ENCODE results near the gene RPRD2. TPM values are rescaled to one million over a fixed set of nuclear protein-coding genes. Genes with fewer than 3 reads are reported as not detected.

The RPRD2 gene
- total and polyA plus RNA-seq, 9 of the 15 experiments (the other 6 are each of a cell fraction or from before 2014, with no cell fraction given), result 1.5 to 21.6 (median 7.7) TPM

- DNase-seq (ENCODE audit: extremely low read depth in 1 of 4, low spot score in 3 of 4) (peak in 1 of 4 experiments; percentile 37), ATAC-seq (peak; percentile 11; the same call in 1 of the 3 replicates), FAIRE-seq (peak; percentile 29)
- no TSS peak for BruUV-seq (replicated peaks)
- Histone ChIP-seq H4K20me1 (replicated peaks; ENCODE audit: control insufficient read depth, insufficient read depth, low read length) (no peaks in the 10 kb centered on the region), H3K9ac (ENCODE audit: insufficient read depth in 1 of 2, low read depth in 2 of 2, low read length in 2 of 2) (peak overlapping the region in 1 of 2 experiments; percentile 97; a peak in 3 of 4 replicates), H3K36me3 (ENCODE audit: control insufficient read depth, insufficient read depth, low read length) (peaks cover 11% of the 10 kb centered on the region; the same call in 2 of the 3 replicates), H3K27ac (ENCODE audit: extremely low read depth, low read depth, low read length) (peak overlapping the region; percentile 99), H3K4me3 (peak overlapping the region; percentile 69), H3K4me2 (ENCODE audit: insufficient read depth, low read length) (peak overlapping the region; percentile 96), H2AFZ (ENCODE audit: low read depth, low read length) (no peak overlapping the region), H3K9me1 (ENCODE audit: control insufficient read depth, insufficient read depth, low read length) (no peaks in the 10 kb centered on the region), H3K9me3 (replicated peaks; ENCODE audit: control insufficient read depth, insufficient read depth, low read depth, low read length) (no peaks in the 10 kb centered on the region), H3K27me3 (ENCODE audit: control insufficient read depth in 2 of 2, insufficient read depth in 2 of 2, low read length in 2 of 2) (no peaks in the 10 kb centered on the region), H3K4me1 (replicated peaks in 1 of 2; ENCODE audit: control insufficient read depth in 2 of 2, insufficient read depth in 2 of 2, low read length in 2 of 2) (peaks cover 8 to 13% of the 10 kb centered on the region in 2 experiments), H3K79me2 (ENCODE audit: control insufficient read depth, insufficient read depth, low read length) (peaks cover 72% of the 10 kb centered on the region)
- intact Hi-C loops (cut with micrococcal nuclease), result loop anchor here (10.0 kb wide), 1 partner anchor 178 kb away; the partner anchor contains the start of gene ADAMTSL4
- POLR2A ChIA-PET, result interaction anchor here (4.0 kb wide), 1 partner anchor 16 kb away, joined by 18 read pairs; no protein-coding TSS in a partner anchor
- in situ Hi-C loops (cut with MboI), result no loop called here
- TF ChIP-seq ATF3 (IDR thresholded peaks at IDR 0.05), result peak; percentile 54
- TF ChIP-seq ATF3 (CRISPR knock-in tag; conservative IDR thresholded peaks at IDR 0.05), result no peak
- no peak for TF ChIP-seq CGGBP1 (CRISPR knock-in tag; IDR thresholded peaks at IDR 0.05)
- no peak for TF ChIP-seq FOS (IDR thresholded peaks at IDR 0.05; ENCODE audit: extremely low read depth, insufficient read length)
- TF ChIP-seq SMARCA4 (IDR thresholded peaks at IDR 0.05), result peak; percentile 19; the same call in 1 of the 2 replicates
- 0 out of 2 replicates have a peak, but pooled peaks have one; percentile 13 for TF ChIP-seq CEBPB (tag; IDR thresholded peaks at IDR 0.05)
- no peak for TF ChIP-seq ZNF57 (CRISPR knock-in tag; IDR thresholded peaks at IDR 0.05)
- 0 out of 2 replicates have a peak, but pooled peaks have one; percentile 16 for TF ChIP-seq NR2C1 (IDR thresholded peaks at IDR 0.05)
- TF ChIP-seq NR2C1 (tag; IDR thresholded peaks at IDR 0.05), result no peak
- TF ChIP-seq RBFOX2 (IDR thresholded peaks at IDR 0.05; ENCODE audit: low read depth, low read length), result peak; percentile 36; the same call in 1 of the 2 replicates
- peak; percentile 78 for TF ChIP-seq MAFG (tag; conservative IDR thresholded peaks at IDR 0.05)
- TF ChIP-seq MAFF (IDR thresholded peaks at IDR 0.05; ENCODE audit: low read length), result peak; percentile 65
- peak; percentile 58 for TF ChIP-seq MAFK (IDR thresholded peaks at IDR 0.05; ENCODE audit: low read length)
- peak; percentile 40; the same call in 1 of the 2 replicates for TF ChIP-seq CEBPG (CRISPR knock-in tag; IDR thresholded peaks at IDR 0.05)
- TF ChIP-seq CEBPG (tag; conservative IDR thresholded peaks at IDR 0.05 in 1 of 2, IDR thresholded peaks at IDR 0.05 in 1 of 2), result peak; percentile 27 to 48; a peak in 2 of 4 replicates
- TF ChIP-seq C11orf30 (IDR thresholded peaks at IDR 0.05; ENCODE audit: low read depth), result peak; percentile 89
- TF ChIP-seq ATF7 (IDR thresholded peaks at IDR 0.05), result 0 out of 2 replicates have a peak, but pooled peaks have one; percentile 26
- TF ChIP-seq ARID3A (IDR thresholded peaks at IDR 0.05; ENCODE audit: borderline replicate concordance, low read depth, low read length), result 0 out of 2 replicates have a peak, but pooled peaks have one; percentile 30
- no peak for TF ChIP-seq NCOR1 (IDR thresholded peaks at IDR 0.05)
- peak; percentile 95 for TF ChIP-seq ZNF316 (IDR thresholded peaks at IDR 0.05)
- 0 out of 2 replicates have a peak, but pooled peaks have one; percentile 25 for TF ChIP-seq POLR2H (tag; IDR thresholded peaks at IDR 0.05; ENCODE audit: low read depth)
- CTCF ChIA-PET (ENCODE audit: low intra/inter-chr PET ratio), result no interaction called here
- WGBS (ENCODE audit: insufficient coverage, low coverage, missing lambda C conversion rate), result 8% methylated on average over 12 of the region's 12 CpGs
These were observed 2.7 kb downstream of the RPRD2 start for GRCh38 chr1:150366416-150367296.
